NCI-H2081 (cell line): Measurements from ENCODE around the gene TCF7.
A peak's percentile ranks its signal among the peaks of the same experiment; 100 is the strongest.

Source experiments
- DNase-seq, 2 experiments: peaks; one replicate each; lab custom pipeline; 2025; lab: John Stamatoyannopoulos, UW

The TCF7 gene

DNA sequence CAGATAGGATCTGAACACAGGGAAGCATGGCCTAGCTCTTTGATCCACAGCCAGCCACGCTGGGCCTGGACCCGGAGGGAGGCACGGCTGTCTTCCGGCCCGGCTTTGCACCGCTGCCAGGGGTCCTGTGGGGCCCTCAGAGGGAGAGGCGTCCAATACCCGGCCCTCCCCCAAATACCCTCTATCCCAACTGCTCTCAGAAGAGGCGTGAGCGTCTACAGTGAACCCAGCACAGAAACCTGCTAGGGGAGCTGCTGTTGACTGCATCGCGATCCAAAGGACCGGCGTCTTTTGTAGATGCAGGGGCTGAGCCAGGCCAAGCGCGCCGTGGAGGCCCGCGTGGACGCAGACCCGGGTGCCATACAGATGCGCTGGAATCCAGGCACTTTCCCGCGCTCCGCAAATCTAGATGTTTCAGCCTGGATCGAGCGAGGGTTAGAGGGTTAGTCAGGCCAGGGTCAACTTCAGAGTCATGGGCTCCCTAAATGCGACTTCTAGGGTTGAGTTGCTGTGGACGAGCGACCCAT, 1.1 kb upstream of the TCF7 start:
- no peak for DNase-seq

DNA sequence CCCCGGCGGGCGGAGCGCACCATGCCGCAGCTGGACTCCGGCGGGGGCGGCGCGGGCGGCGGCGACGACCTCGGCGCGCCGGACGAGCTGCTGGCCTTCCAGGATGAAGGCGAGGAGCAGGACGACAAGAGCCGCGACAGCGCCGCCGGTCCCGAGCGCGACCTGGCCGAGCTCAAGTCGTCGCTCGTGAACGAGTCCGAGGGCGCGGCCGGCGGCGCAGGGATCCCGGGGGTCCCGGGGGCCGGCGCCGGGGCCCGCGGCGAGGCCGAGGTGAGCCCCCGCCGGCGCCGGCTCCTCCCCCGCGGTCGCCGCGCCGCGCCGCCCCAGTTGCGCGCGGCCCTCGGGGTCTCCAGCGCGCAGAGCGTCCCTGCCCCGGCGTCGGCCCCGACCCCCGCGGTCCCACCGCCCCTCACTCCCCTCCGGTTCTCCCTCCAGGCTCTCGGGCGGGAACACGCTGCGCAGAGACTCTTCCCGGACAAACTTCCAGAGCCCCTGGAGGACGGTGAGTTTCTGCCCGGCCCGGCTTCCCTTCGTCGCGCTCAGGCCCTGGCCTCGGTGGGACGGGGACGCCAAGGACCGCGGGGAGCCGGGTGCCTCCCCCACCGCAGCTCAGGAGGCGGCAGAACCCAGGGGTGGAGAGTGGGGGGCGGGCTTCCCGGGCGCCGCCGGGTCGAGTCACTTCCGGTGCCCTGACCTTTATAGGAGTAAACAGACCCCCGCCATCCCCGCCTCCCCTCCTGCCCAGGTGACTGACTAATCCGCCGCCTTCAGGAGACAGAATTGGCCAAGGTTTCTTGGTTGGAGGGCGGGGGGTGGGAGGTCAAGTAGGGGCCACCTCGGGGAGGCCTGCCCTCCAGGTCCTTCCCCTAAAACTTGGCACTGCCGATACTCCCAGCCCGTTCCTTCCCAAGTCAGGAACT, 665 bp downstream of the TCF7 start:
- DNase-seq: no peak

DNA sequence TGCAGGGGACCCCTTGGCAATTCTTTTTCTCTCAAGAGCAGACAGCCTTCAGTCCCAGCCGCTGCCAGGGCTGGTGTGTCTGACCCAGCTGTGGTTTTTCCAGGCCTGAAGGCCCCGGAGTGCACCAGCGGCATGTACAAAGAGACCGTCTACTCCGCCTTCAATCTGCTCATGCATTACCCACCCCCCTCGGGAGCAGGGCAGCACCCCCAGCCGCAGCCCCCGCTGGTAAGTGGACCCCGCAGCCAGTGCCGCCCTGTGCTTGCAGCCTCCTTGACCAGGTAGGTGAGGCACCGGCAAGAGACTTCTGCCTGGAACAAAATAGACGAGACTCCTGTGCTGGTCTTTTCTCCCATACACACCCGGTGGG, 1.3 kb downstream of the TCF7 start:
- DNase-seq: no peak

DNA sequence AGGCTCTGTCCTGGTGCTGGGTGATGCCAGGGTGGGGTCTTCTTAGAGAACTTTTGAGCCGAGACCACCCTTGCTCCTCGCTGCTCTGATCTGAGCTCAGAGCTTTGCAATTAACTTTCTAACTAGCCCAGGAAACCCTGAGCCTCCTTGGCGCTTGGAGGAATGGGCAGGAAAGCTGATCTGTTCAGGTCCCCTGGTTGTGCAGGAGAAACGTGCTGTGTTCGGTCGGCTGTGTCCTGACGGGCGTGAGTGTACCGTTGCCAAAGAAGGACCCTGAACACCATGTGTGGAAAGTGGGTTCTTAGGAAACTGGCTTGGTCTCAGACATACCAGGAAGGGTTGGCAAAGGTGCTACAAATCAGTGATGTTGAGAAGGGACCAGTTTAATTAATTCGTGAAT, 1.8 kb downstream of the TCF7 start:
- DNase-seq: no peak

DNA sequence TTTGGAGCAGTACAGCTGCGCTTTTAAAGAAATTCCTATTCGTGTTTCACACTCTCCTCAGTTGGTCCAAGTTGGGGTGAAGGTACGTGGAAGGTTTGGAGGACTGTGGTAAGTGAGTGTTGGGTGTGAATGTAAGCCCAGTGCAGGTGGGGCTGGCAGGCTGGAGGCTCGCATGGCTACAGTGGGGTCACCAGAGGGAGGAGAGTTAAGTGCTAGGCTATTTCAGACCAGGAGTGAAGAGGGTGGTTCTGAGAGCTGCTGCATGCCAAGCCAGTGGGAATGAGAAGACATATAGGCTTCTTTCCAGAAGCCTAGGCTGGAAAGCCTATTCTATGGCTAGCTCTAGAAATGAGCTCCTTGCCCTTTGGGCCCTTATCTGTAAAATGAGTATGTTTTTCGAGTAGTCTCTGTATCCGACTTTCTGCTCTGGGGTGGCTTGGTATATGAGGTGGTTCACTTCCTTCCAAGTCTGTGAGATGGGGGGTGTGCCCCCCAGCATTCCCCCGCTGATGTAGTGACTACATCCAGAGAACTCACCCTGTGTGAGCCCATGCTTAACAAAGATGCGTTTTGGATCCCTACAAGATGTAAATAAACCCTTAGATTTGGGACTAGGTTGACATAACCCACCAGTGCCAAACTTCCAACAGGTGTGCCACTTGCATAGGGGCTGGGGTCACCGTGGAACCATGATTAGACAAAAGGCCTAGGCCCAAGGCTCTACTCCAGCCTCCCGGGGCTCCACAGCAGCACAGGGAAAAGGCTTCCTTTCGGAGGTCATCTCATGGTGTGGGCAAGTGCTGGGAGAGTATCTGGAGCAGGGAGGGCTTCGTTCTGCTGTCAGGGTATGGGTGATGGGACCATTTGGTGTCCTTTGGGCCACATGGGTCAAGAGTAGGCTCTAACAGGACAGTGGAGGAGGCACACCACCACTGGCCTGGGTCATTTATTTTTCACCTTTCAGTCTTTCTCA, 2.6 kb downstream of the TCF7 start:
- DNase-seq: no peak

DNA sequence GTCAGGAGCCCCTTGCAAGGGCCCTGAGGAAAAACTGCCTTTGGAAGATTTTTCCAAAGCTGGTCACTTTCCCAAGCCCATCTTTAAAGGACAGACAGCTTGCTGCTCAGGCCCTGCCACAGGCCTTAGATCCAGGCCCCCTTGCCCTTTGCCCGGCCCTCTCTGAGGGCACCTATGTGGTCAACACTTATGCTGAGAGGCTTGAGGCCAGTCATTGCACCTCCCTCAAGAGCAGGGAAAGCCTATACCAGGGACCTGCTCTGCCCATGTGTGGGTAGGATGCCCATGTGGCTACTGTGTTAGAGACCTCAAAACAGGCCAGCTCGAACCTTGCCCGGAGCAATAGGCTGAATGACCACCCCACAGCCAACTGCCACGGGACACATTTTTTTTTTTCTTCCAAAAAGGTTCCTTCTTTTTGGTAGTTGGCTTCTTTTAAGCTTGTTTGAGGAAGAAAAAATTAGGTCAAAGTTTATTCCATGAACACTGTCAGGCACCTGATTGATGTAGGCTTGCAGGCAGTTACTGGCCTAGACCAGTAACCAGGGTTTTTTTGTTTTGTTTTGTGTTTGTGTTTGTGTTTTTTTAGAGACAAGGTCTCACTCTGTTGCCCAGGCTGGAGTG, 3.8 kb downstream of the TCF7 start:
- DNase-seq: no peak

DNA sequence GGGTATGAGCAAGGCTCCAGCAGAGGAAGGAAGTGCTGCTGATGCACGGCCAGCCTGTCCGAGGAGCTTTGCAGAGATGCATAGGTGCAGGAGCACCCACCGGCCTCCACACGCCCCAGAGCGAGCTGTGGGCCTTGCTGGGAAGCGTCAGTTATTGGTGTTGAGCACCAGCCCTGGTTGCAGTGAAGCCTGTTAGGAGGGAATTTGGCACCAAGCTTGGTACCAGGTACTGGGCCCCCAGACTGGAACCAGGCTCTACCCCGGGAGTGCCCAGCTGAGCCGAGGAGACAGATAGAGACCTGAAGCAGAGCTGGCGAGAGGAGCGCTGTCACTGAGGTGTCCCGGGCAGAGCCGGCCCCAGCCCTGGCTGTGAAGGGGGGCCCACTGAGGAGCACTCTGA, 5.2 kb downstream of the TCF7 start:
- no peak for DNase-seq

DNA sequence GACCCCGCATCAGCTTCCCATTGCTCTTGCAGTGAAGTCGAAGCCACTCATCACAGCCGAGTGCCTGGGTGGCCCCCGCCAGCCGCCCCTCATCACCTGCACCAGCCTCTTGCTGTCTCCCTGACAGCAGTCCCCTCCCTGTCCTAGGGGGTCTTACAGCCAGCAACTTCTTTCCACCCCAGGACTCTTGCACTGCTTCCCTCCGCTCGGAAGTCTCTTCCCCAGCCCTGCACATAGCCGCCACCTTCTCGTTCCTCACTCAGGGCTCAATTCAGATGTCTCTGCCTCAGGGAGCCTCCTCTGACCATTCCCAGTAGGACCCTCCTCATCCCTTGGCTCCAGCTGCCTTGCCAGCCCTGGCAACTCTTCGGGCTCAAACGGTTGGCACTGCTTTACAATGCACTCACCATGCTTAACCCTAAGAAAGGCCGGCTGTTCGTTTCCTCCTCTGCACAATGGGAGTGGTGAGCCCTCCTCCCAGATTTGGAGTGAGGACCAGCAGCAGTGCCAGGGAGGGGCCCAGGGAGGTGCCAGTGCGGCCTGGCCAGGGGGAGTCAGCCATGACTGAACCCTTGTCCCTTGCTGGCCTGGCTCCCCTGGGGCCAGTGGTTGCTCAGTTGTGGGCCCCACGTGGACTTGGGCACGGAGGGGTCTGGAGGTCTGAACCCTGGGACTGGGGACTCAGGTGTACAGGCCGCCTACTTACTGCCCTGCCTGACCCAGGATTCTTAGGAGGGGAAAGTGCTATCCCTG, 6.1 kb downstream of the TCF7 start:
- no peak for DNase-seq

DNA sequence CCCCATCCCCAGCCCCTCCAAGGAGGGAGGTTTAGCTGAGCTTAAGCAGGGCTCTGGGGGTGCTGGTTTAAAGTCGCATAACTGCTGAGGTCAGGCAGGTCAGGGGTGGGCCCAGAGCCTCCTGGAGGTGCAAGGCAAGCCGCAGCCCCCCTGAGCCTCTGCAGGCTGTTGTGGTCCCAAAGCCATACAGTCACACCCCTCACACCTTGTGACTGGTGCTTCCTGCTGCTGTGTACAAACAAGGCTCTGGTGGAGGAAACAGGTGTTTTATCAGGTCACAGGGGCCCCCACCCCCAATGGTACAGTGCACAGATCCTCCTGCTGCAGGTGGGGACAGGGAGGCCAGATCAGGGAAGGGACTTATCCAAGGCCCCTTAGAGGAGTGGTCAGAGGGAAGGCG, 8.0 kb downstream of the TCF7 start:
- DNase-seq: peak in 1 of 2 experiments; percentile 10

DNA sequence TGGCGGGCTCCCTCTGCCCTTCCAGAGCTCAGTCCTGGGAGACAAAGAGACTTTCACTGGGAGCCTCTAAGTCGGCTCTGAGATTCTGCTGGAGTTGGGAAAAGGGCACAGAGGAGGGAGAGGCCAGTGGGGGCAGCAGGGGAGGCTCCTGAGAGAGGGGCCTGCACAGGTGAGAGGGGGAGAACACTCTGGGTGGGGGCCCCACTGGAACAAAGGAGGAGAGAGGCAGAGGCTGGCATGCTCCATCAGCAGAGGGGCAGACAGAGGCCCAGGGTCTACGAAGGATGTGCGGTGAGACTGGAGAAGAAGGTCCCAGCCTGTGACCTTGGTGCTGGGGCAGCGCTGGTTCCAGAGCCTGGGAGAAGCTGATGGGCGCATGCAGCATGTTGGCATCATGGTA, 8.9 kb downstream of the TCF7 start:
- no peak for DNase-seq

DNA sequence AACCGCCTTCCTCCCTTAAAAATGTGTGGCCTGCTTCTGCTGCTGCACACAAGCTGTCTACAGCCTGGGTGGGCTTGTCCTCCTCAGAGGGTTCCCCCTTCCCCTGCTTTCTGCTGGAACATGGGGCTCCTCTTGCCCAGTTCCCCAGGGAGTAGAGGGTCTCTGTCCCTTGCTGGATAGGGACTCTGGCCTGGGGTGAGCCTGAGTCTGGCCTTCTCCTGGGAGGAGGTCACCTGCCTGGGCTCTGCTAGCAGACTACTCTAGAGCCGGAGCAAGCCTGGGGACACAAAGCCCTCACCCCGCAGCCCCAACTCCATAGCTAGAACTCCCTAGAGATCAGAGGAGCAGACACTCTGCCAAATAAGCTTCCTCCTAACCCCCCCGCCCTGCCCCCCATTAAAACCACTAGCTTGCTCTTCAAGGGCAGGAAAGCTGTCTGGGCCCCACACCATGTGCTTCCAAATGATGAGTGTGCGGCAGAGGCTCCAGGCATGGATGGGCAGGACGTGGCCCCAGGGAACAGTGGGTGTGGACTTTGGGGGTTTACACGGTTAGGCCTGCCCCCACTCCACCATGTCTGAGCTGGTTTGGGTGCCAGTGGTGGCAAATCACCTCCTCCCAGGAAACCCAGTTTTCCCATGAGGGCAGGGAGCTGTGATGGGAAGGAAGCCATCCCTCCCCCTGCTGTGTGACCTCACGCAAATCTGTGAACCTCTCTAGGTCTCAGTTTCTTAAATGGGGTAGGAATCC, 10.0 kb downstream of the TCF7 start:
- DNase-seq: no peak

DNA sequence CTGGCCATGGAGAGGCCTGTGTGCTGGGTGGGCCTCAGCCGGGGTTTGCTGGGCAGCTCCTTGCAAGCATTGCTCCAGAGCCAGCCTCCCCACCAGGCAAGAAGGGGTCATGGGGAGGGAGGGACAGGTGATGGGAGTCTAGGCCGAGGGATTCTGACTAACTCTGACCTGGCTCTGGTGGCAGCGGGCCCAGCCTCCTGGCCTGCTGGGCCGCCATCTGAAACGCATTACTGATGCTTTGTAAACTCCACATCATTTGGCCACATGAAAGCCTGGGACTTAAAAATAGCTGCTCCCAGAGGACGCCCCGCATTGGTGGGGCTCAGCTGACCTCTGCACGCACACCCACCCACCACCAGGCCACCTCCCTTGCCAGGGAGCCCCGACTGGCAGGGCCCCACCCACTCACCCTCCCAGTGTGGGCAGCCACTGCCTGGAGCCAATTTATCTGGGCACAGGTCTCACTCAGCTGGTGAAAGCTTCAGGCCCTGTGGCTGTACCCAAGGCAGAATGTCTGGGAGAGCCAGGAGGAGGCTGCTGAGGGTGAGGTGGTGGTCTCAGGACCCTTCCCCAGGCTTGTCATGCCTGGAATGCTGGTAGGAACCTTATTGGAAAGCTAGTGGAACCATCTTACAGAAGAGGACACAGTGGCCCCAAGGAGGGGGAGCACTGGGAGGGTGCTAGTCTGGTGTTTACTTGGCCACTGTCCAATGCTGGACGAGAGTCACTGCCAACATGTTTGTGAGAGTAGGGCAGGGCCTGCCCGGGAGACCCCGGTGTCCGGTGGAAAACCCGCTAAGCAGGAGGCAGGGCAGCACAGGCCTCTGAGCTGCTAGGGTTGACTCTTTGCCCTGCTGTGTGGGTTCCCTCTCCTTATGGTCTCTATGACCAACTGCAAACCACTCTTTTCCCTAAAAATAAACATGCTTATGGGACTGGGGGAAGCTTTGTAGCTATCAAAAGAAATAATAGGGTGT, 10.8 kb downstream of the TCF7 start:
- peak in 1 of 2 experiments; percentile 18 for DNase-seq

DNA sequence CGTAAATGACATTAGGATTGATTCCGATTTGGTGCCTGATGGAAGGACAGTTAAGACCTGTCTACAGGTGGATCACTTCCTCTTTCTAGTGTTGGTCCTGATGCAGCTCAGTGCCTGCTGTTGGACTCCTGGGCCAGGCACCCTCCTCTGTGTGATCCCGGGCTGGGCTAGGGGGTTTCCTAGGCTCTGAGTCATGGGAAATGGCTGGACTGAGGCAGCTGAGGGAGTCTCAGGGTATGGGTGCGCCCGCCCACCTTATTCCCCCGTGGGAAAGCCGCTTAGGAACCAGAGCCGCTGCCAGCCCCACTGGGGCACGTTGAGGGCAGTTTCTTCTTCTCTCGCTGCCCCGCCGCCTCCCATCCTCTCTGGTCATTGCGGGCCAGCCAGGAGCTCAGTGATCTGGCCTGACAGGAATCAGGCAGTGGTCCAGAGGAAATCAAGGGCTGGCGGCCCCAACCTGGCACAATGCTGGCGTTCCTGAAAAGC, 12.9 kb downstream of the TCF7 start:
- no peak for DNase-seq

DNA sequence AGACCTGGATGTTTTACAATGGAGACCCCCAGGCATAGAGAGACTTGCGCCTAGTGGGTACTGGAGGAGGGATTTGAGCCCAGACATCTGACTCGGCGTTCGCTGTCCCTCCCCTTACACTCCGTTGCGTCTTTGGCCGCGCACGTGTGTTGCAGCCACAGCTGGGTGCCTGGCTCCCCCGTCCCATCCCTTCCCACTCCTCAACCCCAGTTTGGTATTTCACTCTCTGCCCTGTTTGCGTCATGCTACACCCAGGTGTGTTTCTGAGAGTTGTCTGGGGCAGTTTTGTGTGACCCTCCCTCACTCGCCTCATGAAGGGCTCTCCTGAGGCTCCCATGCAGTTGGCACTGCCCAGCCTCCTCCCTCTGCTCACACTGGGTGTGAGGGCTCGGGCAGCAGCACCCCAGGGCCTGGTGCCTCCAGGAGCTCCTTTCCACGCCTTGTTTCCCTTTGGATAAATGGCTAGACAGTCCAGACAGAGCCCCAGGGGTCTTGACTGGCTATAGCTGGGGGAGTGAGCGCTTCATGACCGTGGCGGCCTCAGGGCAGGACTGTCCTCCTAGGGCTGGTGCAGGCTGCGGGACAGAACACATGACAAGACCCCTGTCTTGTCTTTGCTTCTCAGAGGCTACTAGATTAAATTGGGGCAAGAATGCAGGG, 13.6 kb downstream of the TCF7 start:
- DNase-seq: no peak

DNA sequence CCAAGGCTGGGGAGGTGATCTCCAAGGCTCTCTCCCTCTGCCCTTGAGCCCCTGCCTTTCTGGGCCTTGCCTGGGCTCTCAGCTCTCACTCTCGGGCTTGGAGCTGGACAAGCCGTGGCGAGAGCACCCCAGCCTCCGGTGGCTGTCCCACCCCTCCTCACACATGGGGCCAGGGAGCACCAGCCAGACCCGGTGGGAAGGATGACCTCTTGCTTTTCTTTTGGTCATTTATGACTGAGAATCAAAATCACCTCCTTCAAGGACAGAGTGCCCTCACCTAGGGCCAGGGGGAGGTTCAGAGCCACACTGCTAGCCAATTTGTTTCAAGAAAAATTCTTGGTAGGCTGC, 14.1 kb downstream of the TCF7 start:
- DNase-seq: no peak

DNA sequence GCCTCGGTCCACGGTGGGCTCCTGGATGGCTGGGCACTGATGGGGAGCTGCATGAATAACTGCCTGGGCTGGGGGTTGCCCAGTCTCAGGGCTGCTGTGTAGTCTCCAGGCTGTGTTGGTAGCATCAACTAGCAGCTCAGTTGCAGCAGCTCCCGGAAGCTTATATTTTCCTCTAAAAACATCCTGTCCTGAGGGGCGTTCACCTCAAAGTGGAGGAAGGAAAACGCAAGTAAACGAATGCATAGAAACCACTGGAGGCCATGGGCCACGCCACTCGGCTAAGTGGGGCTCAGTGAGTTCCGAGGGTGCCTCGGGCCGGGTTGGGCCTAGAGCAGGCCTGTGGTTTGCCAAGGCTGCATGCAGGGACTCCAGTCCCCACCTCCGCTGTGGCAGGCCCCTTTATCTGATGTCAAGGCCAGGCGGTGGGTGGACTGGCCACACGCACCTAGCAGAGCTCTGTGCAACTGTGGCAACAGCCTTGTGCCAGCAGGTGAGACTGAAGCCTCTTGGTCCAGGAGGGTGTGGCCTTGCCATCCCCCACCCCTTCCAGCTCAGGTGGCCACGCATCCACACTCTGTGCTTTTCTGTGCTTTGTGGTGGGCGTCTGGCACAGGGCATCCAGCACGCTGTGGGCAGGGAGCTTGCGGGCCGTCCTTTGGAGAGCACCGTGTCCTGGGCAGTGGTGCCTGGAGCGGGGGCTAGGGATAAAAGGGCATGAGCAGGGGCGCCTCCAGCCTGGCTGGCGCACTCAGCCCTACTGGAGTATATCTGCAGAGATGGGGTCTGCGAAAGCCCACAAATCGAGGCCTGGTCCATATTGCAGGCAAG, 15.1 kb downstream of the TCF7 start:
- no peak for DNase-seq

DNA sequence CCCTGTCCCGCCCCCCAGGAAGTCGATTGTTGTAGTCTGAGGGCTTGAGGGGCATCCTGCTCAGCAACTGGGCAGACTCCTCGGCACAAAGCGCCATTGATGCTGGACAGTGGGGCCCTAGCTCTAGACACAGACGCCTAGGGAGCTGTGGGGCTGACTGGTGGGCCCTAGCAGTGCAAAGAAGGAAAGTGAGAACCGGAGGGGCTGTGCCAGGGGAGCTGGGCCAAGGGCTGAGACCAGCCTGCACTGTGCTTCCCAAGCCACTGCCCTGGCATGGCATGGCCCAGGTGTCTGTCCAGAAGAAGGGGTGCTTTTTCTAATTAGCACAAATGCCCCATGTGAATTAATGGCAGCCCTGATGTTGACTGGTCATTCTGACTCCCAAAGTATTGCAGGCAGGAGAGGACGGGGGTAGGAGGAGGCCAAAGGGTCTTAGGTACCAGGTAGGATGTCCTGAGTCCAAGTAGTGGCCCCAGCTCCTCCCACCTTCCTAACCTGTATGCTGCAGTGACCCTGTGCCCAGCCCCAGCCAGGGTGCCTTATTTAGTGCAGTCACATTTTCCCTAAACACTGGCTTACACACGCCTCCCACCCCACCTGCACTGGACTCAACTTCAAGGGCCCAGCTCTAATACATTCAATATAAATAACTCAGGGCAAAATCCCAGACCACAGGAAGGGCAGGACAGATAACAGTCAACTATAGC, 15.9 kb downstream of the TCF7 start:
- no peak for DNase-seq
